ENCODE data around the gene PAXIP1. TPM values are rescaled to one million over a fixed set of nuclear protein-coding genes. Genes with fewer than 3 reads are reported as not detected.

PAXIP1 gene
- total and polyA plus RNA-seq, 8 donors, result 10.6 to 22.3 (median 19.6) TPM

DNA sequence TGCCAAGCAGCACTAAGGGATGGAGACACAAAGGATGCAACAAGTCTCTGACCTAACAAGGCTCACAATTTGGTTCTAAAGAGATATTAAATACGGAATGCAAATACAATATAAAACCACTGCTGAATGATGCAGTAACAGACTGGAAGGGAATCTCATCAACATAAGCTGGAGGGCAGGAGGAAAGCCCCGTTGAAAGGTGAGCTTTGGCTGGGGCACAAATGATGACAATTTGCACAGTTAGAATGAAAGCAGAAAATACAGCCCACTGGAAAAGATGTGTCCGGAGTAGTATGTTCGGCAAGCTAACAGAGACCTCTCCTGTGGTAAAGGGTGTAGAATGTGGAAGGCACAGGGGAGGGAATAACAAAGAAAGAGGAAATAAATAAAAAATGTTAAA is 26.1 kb downstream of the PAXIP1 start:
- no peak overlapping the region for H3K4me3 ChIP-seq
- H3K4me1 ChIP-seq, result peaks cover 0 to 8% of the 10 kb centered on the region in 2 donors
- no peaks in the 10 kb centered on the region for H3K27me3 ChIP-seq
- no peaks in the 10 kb centered on the region for H3K9me3 ChIP-seq
- H3K27ac ChIP-seq, result no peak overlapping the region
- TF ChIP-seq, protein P1, sequence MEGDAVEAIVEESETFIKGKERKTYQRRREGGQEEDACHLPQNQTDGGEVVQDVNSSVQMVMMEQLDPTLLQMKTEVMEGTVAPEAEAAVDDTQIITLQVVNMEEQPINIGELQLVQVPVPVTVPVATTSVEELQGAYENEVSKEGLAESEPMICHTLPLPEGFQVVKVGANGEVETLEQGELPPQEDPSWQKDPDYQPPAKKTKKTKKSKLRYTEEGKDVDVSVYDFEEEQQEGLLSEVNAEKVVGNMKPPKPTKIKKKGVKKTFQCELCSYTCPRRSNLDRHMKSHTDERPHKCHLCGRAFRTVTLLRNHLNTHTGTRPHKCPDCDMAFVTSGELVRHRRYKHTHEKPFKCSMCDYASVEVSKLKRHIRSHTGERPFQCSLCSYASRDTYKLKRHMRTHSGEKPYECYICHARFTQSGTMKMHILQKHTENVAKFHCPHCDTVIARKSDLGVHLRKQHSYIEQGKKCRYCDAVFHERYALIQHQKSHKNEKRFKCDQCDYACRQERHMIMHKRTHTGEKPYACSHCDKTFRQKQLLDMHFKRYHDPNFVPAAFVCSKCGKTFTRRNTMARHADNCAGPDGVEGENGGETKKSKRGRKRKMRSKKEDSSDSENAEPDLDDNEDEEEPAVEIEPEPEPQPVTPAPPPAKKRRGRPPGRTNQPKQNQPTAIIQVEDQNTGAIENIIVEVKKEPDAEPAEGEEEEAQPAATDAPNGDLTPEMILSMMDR (IDR thresholded peaks at IDR 0.05), result no peak
- intact Hi-C loops (cut with DNase I), result no loop called here
- no peak for ATAC-seq
- no peak for DNase-seq
- H3K36me3 ChIP-seq, result peaks cover 0 to 29% of the 10 kb centered on the region in 2 donors

DNA sequence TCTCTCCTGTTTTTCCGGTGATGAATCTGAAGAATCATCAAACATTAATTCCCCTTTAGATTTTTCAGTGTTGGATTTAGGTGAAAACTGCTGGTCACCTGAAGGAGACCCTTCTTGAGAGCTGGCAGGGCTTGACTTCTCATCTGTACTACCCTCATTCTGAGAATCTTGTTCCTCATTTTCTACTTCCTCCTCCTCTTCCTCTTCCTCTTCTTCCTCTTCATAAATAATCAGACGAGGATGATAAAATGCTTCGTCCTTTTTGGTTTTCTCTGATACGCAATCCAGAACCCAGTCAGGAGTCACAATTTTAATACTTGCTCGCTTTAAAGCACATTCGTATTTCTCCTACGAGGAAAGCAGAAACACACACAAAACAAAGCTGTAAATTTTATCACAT is 26.9 kb downstream of the PAXIP1 start:
- H3K36me3 ChIP-seq, result peaks cover 0 to 32% of the 10 kb centered on the region in 2 donors
- no peaks in the 10 kb centered on the region for H3K9me3 ChIP-seq
- DNase-seq (no peak), ATAC-seq (no peak)
- intact Hi-C loops (cut with DNase I), result no loop called here
- TF ChIP-seq, protein P1 (IDR thresholded peaks at IDR 0.05), result no peak
- no peaks in the 10 kb centered on the region for H3K27me3 ChIP-seq
- peaks cover 0 to 8% of the 10 kb centered on the region in 2 donors for H3K4me1 ChIP-seq
- H3K4me3 ChIP-seq, result no peak overlapping the region
- peak overlapping the region in 1 of 2 donors; percentile 36 for H3K27ac ChIP-seq

DNA sequence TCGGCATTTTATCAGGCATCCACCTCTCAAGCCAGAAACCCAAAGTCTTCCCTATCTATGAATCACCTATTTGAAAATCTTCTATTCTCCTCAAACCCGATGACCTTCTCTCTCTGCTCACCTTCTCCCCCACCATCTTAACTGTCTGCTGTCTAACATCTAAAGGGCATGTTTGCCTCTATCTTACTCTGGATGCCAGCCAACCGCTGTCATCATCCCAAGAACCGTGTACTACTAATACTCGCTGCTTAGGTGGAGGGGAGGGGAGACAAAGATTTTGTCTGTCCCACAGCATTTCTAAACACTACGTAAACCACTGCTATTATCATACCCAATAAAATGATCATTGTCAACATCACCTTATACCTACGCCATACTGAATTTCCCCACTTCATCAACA is 29.5 kb downstream of the PAXIP1 start:
- no peaks in the 10 kb centered on the region for H3K9me3 ChIP-seq
- no peak overlapping the region for H3K4me3 ChIP-seq
- peaks cover 0 to 52% of the 10 kb centered on the region in 2 donors for H3K36me3 ChIP-seq
- no peak overlapping the region for H3K27ac ChIP-seq
- H3K4me1 ChIP-seq, result peaks cover 0 to 8% of the 10 kb centered on the region in 2 donors
- no peak for ATAC-seq
- TF ChIP-seq, protein P1 (IDR thresholded peaks at IDR 0.05), result no peak
- intact Hi-C loops (cut with DNase I), result no loop called here
- DNase-seq, result no peak
- H3K27me3 ChIP-seq, result no peaks in the 10 kb centered on the region

DNA sequence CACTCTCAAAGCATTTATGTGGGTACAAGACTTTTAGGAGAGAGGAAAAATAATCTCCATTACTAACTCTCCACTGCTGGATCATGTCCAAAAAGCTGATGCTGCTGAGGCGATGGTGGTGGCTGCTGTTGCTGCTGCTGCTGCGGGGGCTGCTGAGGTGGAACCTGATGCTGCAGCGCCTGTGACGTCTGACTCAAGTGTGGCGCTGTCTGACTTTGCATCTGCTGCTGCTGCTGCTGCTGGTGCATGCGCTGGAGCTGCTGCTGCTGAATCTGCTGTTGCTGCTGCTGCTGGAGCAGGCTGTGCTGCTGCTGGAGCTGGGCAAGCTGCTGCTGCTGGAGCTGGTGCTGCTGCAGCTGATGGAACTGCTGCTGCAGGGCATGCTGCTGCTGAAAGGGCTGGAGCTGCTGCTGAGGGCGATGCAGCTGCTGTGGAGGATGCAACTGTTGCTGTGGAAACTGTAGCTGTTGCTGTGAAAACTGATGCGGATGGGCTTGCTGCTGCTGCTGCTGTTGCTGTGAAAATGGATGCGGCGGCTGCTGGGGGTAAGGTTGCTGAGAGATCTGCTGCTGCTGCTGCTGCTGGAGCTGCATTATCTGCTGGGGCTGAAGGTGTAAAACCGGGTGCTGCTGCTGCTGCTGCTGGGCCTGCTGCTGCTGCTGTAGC is 34.5 kb downstream of the PAXIP1 start:
- Histone ChIP-seq H3K27ac (no peak overlapping the region), H3K36me3 (peaks cover 0 to 81% of the 10 kb centered on the region in 2 donors), H3K4me1 (no peaks in the 10 kb centered on the region), H3K4me3 (no peak overlapping the region), H3K9me3 (no peaks in the 10 kb centered on the region), H3K27me3 (no peaks in the 10 kb centered on the region)
- TF ChIP-seq, protein P1 (IDR thresholded peaks at IDR 0.05), result no peak
- ATAC-seq (no peak), DNase-seq (peak in 1 of 4 donors; percentile 49)
- intact Hi-C loops (cut with DNase I), result no loop called here

DNA sequence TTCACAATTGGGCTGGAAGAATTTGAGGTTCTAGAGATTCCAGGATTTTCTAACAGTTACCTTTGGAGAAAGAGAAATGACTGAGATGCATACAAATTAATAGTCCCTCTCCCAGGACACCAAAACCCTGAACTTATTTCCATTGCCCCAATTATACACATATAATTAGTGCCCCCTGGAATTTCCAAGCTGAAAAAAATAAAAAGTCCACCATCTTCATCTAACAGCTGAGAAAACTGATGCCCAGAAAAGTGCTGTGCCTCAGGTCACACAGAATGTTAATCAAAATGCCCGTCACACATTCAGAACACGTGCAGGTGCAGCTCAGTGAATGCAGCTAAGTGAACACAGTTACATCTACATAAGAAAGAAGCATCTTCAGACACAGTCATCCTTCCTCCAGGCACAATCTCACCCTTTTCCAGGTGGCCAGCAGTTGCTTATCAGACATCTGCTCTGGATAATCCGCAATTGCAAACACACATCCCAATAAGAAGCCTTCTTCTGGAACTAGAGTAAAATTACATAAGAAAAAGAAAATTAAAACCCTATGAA is 35.4 kb downstream of the PAXIP1 start:
- intact Hi-C loops (cut with DNase I), result no loop called here
- peaks cover 0 to 90% of the 10 kb centered on the region in 2 donors for H3K36me3 ChIP-seq
- H3K27ac ChIP-seq, result no peak overlapping the region
- H3K27me3 ChIP-seq, result no peaks in the 10 kb centered on the region
- H3K4me3 ChIP-seq, result no peak overlapping the region
- TF ChIP-seq, protein P1 (IDR thresholded peaks at IDR 0.05), result no peak
- no peaks in the 10 kb centered on the region for H3K9me3 ChIP-seq
- no peaks in the 10 kb centered on the region for H3K4me1 ChIP-seq
- ATAC-seq (no peak), DNase-seq (no peak)
